GM19452 (cell line): ENCODE results near the gene IL10.
"Not testable (repeated sequence)": the region's sequence is repeated elsewhere in the genome, so short reads cannot be mapped to it uniquely, and the experiment has no call there.

Source experiments
- ATAC-seq: cut with Tn5 transposase; IDR thresholded peaks from one replicate; pipeline ENCODE4 v1.9.1; 2021; ENCODE audit not compliant: unreplicated experiment

Gene IL10

DNA sequence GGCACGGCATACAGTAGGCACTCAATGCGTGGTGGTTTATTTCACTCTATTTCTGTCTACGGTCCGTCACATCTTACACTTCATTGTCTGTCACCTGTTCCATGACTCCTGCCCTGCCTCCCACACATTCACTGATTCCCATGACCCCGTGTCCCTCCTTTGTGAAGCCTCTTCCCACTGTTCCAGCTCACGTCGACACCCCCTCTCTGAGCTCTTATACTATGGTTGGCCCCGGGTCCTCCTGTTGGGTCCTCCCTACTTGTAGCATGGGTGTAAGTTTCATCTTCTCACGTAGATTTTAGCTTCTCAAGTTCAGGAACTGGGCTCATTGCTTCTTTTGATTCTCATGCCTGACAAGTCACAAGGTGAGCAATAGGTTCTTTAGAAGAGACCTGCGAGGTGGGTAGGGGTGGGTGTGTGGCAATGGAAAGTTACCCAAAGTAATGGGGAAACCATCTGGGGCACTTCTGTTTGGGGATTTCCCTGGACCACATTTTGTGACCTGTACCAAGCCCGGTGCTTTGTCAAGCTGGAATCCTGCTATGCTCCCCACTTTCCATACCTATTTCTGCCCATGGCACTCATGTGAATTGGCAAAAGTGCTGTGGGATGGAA, 22.1 kb upstream of the IL10 start:
- no peak for ATAC-seq

DNA sequence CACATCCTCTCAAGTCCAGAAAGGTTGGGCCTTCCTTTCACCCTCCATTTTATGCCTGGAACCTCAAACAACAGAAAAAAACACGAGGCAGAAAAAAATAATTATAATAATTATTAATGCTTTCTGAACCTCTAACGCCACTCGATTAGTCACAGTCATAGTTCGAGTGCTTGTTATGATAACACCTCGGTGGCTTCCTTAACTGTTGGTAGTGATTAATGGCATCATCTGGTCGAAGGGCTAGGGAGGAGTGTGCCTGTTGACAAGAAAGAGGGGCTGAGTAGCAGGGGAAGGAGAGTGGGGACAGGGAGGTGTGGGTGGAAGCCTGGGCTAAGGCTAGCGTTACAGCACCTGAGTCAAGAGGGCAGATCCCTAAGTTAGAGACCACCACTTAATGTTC, 21.3 kb upstream of the IL10 start:
- ATAC-seq, result peak; percentile 3

DNA sequence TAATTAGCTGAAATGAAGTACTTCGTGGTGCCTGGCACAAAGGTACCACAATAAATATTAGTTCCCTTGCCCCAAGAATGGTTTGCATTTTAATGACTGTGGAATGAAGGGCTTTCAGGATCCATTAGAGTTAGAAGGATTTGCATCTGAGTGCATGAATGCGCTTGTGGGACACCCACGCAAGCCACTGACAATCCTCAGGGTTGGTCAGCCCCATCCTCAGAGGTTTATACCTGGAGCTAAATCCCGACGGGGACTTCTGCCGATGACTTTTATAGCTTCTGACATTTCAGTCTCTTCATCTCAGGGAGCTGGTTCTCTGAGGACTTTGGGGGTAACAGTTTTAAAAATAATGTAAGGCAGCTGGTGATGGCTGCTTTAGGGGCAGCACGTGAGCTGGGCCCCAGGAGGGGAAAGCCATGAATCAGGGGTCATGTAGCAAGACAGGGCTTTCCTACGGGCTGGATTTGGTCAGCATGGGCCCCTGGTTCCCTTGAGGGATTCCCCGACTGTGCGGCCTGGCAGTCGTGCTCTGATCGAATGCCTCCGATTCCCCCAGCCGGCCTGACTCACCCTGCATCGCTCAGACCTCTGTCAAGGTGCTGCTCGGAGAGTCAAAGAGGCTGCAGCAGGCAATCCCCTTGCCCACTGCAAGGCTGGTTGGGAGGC, 20.8 kb upstream of the IL10 start:
- peak; percentile 47 for ATAC-seq

DNA sequence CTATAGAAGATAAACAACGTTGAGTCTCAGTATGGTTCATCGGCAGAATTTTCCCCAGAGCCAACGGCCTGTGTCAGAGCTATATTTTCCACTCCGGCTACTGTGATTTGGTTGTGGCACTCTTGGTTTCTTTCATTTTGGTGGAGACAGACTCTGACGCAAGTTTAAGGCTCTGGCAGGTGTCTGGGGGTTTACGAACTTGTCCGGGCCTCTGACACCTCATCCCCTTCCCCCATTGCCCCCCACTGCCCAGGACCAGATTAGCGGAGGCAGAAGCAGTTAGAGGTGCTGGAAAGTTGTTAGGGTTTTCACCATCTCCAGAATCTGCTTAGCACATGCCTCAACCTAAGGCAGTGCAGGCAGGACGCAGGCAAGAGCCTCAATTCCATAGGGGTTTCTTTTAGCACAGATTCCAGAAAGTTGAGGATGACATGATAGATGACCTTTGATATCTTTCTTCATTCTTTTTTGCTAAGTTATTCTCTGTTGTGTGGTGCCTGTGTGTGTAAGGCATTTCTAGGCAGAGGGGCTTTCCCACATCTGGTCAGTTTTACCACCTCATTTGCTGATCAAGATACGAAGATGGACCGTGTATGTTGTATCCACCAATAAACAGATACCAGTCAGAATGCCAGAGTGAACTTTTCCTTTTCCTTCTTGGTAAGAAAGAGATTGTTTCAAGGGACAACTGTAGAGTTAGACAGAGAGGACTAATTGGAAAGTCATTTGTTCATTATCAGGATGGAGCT, 18.4 kb upstream of the IL10 start:
- ATAC-seq, result peak; percentile 37

DNA sequence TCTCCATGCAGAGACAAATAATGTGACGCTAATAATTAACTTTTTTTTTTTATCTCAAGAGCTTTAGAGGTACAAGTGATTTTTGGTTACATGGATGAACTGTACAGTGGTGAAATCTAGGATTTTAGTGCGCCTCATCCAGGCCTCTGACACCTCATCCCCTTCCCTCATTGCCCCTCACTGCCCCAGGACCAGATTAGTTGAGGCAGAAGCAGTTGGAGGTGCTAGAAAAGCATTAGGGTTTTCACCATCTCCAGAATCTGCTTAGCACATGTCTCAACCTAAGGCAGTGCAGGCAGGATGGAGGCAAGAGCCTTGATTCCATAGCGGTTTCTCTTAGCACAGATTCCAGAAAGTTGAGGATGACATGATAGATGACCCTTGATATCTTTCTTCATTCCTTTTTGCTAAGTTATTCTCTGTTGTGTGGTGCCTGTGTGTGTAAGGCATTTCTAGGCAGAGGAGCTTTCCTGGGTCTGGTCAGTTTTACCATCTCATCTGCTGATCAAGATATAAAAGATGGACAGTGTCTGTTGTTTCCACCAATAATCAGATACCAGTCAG, 16.3 kb upstream of the IL10 start:
- ATAC-seq, result no peak

DNA sequence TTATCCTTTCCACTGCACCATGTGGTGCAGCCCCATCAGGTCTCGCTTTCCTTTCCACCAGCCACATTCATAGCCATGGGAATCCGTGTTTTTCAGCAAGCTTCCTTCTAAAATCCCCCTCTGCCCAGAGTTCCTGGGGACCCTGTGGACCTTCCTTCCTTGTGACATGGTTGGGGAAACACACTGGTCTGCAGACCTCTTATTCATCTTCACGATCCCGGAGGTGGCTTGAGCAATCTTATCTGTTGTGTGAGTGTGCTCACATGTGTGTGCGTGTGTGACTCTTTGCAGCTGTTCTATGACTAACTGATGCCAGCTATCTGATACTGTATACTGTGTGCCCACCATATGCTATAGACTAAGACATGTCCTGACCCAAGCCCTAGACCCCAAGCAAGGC, 15.6 kb upstream of the IL10 start:
- ATAC-seq, result no peak

DNA sequence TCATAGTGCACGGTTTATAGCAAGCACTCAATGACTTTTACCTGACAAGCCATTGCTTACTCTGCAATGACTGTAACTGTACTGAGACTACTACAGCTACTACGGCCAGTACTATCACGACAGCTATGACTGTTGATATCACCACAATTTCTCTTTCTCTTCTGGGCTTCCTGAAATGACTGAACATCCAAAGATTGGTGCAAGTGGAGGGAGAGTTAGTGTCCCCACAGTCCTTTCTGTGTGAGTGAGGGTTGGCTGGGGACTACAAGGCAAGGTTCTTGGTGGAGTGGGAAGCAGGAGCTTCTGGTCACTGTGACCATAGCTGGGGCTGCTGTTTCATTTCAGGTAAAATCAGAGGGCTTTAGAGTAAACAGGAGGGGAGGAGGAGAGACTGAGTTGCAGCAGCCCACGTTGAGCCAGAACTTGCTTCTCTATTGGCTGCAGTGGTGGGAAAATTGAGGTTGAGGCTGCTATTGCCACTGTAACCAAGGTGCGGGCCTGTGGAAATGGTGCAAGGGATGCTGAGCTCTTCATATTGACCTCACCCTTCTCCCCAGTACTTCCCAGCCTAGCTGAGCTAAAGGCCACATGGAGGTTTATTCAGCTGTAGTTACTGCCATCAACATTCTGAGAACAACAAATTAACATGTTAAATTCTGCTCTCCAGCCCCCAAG, 14.1 kb upstream of the IL10 start:
- no peak for ATAC-seq

DNA sequence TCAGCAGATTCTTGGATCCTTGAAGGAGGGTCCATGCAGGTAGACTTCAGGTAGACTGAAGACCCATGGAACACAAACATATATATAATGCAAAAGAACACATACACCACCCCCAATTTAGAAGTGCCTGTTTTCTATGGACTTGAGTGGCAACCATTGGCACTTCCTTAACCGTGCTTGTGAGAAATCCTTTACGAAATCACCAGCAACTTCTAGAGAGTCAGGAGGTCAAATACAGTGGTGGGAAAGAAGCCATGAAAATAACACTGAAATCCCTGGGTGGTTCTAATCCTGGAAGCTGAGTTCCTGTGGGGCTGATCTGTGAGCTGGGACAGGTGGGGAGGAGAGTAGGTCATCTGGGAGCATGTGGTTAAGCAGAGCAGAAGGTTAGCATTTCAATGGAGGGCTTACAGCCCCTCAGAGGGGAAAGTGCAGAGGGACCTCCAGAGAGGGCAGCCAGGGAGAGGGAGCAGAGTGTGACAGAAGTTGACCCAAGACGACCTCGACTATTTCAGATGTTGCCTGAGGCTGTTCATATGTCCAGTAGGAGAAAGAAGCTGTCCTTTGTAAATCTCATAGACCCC, 13.0 kb upstream of the IL10 start:
- no peak for ATAC-seq

DNA sequence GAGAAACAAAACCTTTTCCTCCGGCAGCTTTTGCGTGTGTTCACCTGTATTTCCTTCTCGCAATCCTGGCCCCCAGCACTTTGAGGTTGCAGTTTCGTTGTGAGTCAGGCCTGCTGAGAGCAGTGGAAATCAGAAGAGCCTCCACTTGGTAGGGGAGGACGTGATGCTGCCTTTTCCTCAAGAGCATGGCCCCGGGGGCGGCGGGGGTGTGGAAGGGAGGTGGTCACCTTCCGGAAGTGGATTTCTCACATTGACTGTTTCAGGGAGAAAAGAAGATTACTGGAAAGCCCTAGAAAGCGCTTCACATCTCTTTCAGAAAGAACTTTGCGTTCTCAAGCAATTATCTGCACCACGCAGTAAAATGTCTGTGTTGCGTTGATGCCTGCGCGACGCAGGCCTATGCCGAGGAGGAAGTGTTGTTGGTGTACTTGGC, 12.2 kb upstream of the IL10 start:
- peak; percentile 53 for ATAC-seq

DNA sequence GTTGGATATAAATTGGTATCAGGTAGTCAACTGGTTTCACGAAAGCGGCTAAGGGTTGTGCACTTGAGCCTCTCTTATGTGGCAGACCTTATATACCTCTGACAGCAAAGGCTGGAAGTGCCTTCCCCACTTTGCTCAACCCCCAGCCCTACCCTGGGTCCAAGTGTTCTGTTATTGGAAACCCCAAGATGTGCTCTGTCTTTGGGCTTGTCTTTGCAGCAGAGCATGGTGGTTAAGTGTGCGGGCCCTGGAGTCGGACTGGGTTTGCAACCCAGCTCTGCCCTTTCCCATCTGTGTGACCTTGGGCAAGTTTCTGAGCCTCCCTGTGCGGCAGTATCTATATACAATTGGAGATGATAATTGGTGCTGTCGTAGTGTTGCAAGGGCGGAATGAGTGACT, 11.2 kb upstream of the IL10 start:
- ATAC-seq, result no peak

DNA sequence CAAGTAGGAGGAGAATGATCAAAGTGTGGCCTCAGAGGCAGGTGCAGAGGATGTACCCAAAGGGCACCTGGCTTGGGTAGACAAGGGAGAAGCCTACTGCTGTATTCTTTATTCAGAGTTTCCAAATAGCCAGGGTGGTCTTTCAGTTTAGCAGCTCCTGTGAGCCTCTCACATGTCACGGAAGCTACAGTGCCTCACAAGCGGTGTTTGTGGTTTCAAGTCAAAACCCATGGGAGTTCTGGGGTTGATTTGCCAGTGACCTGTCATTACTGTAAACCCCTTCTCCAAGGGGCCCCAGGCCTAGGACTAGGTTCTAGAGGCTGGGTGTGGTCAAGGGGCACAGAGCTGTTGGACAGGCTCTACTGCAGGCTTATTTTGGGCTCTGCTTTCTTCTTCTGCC, 10.2 kb upstream of the IL10 start:
- peak; percentile 51 for ATAC-seq

DNA sequence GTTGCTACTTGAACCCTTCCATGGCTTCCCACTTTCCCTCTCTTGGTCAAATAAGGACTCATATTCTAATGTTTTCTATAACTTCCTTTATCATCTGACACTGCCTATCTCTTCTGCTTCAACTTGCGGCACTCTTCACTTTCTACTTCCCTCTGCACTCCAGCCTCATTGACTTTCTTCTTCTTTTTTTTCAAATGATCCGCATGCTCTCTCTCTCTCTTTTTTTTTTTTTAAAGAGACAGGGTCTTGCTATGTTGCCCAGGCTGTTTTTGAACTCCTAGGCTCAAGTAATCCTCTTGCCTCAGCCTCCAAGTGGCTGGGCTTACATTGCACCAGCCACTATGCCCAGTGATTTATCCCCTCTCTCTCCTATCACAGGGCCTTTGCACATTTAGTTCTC, 7.3 kb upstream of the IL10 start:
- ATAC-seq, result no peak

DNA sequence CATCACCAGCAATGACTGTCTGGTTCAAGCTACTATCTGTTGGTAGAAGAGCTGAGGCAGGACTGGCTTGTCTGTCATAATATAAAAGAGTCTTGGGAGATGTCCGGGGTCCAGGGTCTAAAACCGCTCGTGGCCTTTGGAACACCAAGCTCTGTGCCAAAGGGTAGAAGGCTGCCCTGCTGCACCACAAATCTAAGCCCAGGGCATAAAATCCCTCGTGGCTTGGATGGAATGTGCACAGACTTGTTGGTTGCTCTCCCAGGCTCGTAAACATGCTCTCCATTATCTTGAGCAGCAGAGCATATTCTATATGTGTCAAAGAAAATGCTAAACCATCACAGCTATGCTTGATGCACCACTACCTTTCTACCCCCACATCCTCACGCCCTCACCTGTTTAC, 6.6 kb upstream of the IL10 start:
- ATAC-seq, result not testable (repeated sequence)

DNA sequence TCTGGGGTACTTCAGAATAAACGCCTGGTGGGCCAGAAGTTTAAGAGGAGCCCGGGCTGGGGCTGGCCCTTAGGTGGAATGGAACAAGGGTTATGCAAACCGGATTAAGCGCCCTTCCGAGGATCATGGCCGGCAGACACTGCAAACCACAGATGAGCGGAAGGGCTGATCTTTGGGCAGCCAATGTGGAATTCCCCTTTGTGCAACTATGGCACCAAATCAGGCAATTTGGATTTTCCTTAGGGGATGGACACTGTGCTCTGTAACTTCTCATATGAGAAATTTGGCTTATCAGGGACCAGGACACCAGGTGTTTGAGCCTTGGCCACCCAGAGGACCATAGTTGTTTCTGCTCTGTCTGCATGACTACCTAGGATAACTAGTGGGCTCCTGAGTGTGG, 5.7 kb upstream of the IL10 start:
- no peak for ATAC-seq

DNA sequence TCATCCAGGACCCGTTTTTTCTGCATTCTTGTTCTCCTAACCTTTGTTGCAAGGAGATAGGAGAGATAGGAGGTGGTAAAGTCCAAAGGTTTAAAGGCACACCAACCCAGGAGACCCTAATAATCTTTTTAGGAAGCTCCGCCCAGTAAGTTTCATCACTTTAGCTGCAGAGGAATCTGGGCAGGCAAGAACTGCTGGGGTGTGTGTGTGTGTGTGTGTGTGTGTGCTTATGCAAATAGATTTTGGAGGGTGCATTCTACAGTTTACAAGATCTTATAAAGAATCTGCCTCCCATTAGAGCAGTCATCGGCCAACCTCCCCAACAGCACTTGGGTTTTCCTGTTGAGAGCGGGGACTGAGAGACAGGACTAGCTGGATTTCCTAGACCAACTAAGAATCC, 3.9 kb upstream of the IL10 start:
- ATAC-seq, result no peak

DNA sequence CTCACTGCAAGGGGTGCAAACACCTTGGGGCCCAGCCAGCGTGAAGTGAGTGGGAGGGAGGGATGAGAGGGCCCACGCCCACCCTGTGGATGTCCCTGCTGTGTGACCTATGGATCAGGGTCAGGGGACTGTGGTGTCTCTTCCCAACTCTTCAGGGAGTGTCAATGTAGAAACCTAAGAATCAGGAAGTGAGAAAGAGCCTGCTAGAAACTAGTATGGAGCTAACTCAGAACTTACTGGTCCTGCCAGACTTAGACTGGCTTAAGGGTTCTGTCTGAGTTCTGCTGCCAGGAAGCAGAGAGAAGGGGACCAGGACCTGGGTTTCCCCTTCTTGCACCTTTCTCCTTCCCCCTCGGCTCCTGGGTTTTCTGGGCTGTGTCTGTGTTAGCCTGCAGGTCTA, 1.8 kb upstream of the IL10 start:
- ATAC-seq, result no peak

DNA sequence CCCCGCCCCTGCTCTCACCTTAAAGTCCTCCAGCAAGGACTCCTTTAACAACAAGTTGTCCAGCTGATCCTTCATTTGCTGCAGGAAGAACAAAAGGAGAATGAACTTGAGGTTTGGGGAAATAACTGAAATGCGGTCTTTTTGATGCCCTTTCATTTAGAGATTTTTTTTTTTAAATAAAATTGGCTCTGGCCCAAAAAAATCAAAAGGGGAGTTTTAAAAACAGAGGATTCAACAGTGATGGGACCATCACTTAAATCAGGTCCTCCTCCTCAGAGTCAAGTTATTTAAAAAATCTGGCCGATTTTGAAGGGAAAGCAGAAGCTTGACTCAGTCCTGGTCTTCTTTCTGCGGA, 979 bp downstream of the IL10 start:
- ATAC-seq, result no peak

DNA sequence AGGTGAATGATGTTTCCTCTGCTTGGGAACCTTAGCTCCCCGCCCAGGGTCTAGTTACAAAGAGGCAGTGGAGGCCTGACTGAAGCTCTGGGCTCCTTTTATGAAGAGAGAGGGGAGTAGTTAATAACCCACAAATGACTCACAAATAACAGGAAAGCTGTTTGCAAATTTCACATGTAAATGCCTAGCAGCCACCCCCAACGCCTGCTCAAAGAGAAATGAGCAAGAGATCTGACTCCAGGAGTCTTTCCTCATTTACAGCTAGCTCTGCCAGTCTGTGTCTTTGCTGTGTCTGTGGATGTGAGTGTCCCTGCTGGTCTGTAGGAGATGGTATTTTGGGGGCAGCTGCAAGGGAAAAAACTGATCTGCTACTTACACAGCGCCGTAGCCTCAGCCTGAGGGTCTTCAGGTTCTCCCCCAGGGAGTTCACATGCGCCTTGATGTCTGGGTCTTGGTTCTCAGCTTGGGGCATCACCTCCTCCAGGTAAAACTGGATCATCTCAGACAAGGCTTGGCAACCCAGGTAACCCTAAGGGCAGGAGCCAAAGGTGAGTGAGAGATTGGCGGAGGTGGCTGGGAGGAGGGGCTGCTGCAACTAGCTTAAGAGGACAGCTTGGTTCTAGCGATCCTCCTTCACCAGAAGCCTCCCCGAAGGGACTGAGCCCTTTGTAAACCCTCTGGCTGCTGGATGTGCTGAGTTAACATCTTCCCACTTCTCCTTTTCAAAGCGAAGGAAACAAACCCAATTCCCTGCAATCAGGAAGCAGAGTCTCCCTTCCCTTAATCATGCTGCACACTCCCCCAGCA, 1.6 kb downstream of the IL10 start, which contains the start of gene IL19:
IL19 (plus strand) TSS at position 243 of the 807 bp plus-strand sequence. CDS start 65,890 bp downstream, outside the sequence.
- no peak for ATAC-seq

DNA sequence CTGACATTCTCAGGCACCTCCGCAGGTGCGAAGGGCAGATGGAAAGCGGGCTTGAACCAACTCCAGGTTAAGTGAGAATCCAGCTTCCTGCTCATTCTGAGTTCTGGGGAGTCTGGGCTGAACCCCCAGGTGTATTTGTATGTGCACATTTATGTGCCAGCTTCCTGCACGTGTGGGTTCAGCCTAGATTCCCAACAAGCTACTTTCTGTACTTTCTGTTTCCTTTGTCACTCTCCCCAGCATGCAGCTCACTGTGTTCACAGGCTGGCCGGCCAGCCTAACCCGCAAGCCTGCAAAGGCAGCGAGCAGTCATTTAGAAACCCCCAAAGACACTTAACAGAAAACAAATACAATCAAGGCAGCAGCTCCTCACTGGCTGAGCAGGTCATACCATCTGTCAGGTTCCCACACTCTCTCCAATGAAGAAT, 3.0 kb downstream of the IL10 start:
- peak; percentile 62 for ATAC-seq
